A549 (cell line): ENCODE measurements around the gene ZMYM1. TPM values are rescaled to one million over a fixed set of nuclear protein-coding genes. Genes with fewer than 3 reads are reported as not detected.

Experiments
- ATAC-seq, 2 experiments: fragments of 200-7000 bp in 1 of 2; fragments of >200 bp in 1 of 2; cut with Nextera tagmentation in 1 of 2; cut with Tn5 transposase in 1 of 2; 3 replicates each; pipeline versions ENCODE4 v1.8.0 to v1.9.1; 2018 to 2020; ENCODE audit warnings: mild to moderate bottlenecking in 1 of 2, moderate library complexity in 1 of 2
- CTCF ChIA-PET: fragments of 300-600 bp; sonication (Branson Sonifier 250); formaldehyde crosslinking; extraction: SDS; loops from one replicate; lab custom pipeline; 2021; ENCODE audit warnings: antibody characterized with exemption, inconsistent platforms; lab: Yijun Ruan, JAX
- POLR2A ChIA-PET: fragments of 350-600 bp; formaldehyde crosslinking; extraction: SDS; loops from one replicate; lab custom pipeline; 2021; ENCODE audit warnings: antibody characterized with exemption, inconsistent platforms; lab: Yijun Ruan, JAX
- DNase-seq, 2 experiments: peaks; one replicate each; pipeline versions ENCODE4 v3.0.0 to v3.0.0-alpha.2; 2011 to 2016; ENCODE audit warnings: low read depth in 1 of 2, low spot score in 1 of 2
- FAIRE-seq: peaks from 2 replicates; lab custom pipeline; 2011; peaks lifted over from hg19 to GRCh38; lab: Jason Lieb, UNC
- H3K27ac ChIP-seq, 2 experiments: fragments of >200 bp; sonication (Bioruptor Twin); formaldehyde crosslinking; 3 replicates each; pipeline ENCODE4 v1.5.1; 2016 to 2017
- H3K4me1 ChIP-seq: fragments of >200 bp; sonication (Bioruptor Twin); formaldehyde crosslinking; 3 replicates; pipeline ENCODE4 v1.6.1; 2016
- H3K4me2 ChIP-seq: fragments of >200 bp; sonication (Bioruptor Twin); formaldehyde crosslinking; 3 replicates; pipeline ENCODE4 v1.6.1; 2016
- H3K4me3 ChIP-seq: fragments of >200 bp; sonication (Bioruptor Twin); formaldehyde crosslinking; 3 replicates; pipeline ENCODE4 v1.5.1; 2016
- H3K9me3 ChIP-seq: fragments of >200 bp; sonication (Bioruptor Twin); formaldehyde crosslinking; 3 replicates; pipeline ENCODE4 v1.6.1; 2016
- CBX8 ChIP-seq: fragments of 200-600 bp; sonication (generic); IDR thresholded peaks from 2 replicates; pipeline ENCODE4 v1.6.1; 2016
- CEBPB ChIP-seq, 2 experiments: fragments of >200 bp in 1 of 2; sonication (Bioruptor Twin) in 1 of 2; formaldehyde crosslinking in 1 of 2; IDR thresholded peaks; 2 replicates each; pipeline ENCODE4 v1.6.1; 2012 to 2016
- CHD4 ChIP-seq: fragments of 200-600 bp; sonication (generic); IDR thresholded peaks from 2 replicates; pipeline ENCODE4 v1.6.1; 2016; ENCODE audit warnings: antibody characterized with exemption, mild to moderate bottlenecking, borderline replicate concordance
- EHF ChIP-seq: fragments of 250-450 bp; sonication (Bioruptor Pico); IDR thresholded peaks from 2 replicates; pipeline ENCODE4 v1.5.0; 2020; ENCODE audit warnings: mild to moderate bottlenecking
- ESRRA ChIP-seq: fragments of 150-350 bp; IDR thresholded peaks from 2 replicates; pipeline ENCODE4 v1.6.1; 2014; ENCODE audit warnings: mild to moderate bottlenecking, low read length, borderline replicate concordance
- FOSL2 ChIP-seq, 2 experiments: fragments of 450-650 bp in 1 of 2; fragments of >200 bp in 1 of 2; sonication (Bioruptor Twin) in 1 of 2; formaldehyde crosslinking; IDR thresholded peaks; 2 replicates each; pipeline versions ENCODE4 v1.5.0 to v1.6.1; 2016 to 2020; ENCODE audit warnings: mild to moderate bottlenecking in 1 of 2, moderate library complexity in 1 of 2
- FOXS1 ChIP-seq: fragments of 250-450 bp; sonication (Bioruptor Pico); IDR thresholded peaks from 2 replicates; pipeline ENCODE4 v1.5.0; 2020; ENCODE audit warnings: mild to moderate bottlenecking, moderate library complexity
- GATA3 ChIP-seq: IDR thresholded peaks from 2 replicates; pipeline ENCODE4 v1.6.1; 2012; ENCODE audit warnings: borderline replicate concordance
- HDAC2 ChIP-seq: fragments of 200-600 bp; sonication (generic); IDR thresholded peaks from 2 replicates; pipeline ENCODE4 v1.6.1; 2016
- HOXA7 ChIP-seq: fragments of 250-450 bp; sonication (Bioruptor Pico); IDR thresholded peaks from 2 replicates; pipeline ENCODE4 v1.5.0; 2020; ENCODE audit warnings: mild to moderate bottlenecking, moderate library complexity
- MAZ ChIP-seq: fragments of 150-350 bp; IDR thresholded peaks from 2 replicates; pipeline ENCODE4 v1.6.1; 2014; ENCODE audit warnings: antibody characterized with exemption, low read depth, low read length, borderline replicate concordance
- NFE2L2 ChIP-seq: fragments of 150-350 bp; conservative IDR thresholded peaks from 2 replicates; pipeline ENCODE4 v1.6.1; 2014; ENCODE audit warnings: low read length
- NPAS2 ChIP-seq: fragments of 250-450 bp; sonication (Bioruptor Pico); IDR thresholded peaks from 2 replicates; pipeline ENCODE4 v1.8.0; 2022; ENCODE audit warnings: mild to moderate bottlenecking, moderate library complexity, borderline replicate concordance
- PHF8 ChIP-seq: fragments of 200-600 bp; sonication (generic); IDR thresholded peaks from 2 replicates; pipeline ENCODE4 v1.6.1; 2016; ENCODE audit warnings: low read depth, mild to moderate bottlenecking, antibody characterized with exemption, moderate library complexity, borderline replicate concordance
- POLR2A ChIP-seq: IDR thresholded peaks from 2 replicates; pipeline ENCODE4 v1.6.1; 2012; ENCODE audit warnings: mild to moderate bottlenecking, low read length
- RARB ChIP-seq: fragments of 250-450 bp; sonication (Bioruptor Pico); IDR thresholded peaks from 2 replicates; pipeline ENCODE4 v1.8.0; 2021; ENCODE audit warnings: mild to moderate bottlenecking, moderate library complexity
- RFX5 ChIP-seq: fragments of 450-650 bp; IDR thresholded peaks from 2 replicates; pipeline ENCODE4 v1.7.1; 2014; ENCODE audit warnings: antibody characterized with exemption, mild to moderate bottlenecking, moderate library complexity
- RNF2 ChIP-seq: fragments of 200-600 bp; sonication (generic); IDR thresholded peaks from 2 replicates; pipeline ENCODE4 v1.6.1; 2016; ENCODE audit warnings: low read depth, mild to moderate bottlenecking, antibody characterized with exemption, moderate library complexity, borderline replicate concordance
- SREBF2 ChIP-seq: fragments of 450-650 bp; IDR thresholded peaks from 2 replicates; pipeline ENCODE4 v1.6.1; 2014; ENCODE audit warnings: mild to moderate bottlenecking, moderate library complexity
- ZC3H11A ChIP-seq: fragments of 450-650 bp; IDR thresholded peaks from 2 replicates; pipeline ENCODE4 v1.6.1; 2014; ENCODE audit warnings: antibody characterized with exemption, mild to moderate bottlenecking
- ZFP36 ChIP-seq: fragments of 450-650 bp; IDR thresholded peaks from 2 replicates; pipeline ENCODE4 v1.6.1; 2014; ENCODE audit warnings: borderline replicate concordance; ENCODE audit not compliant: partially characterized antibody
- WGBS: methylation state at CpG from one replicate; pipeline ENCODE4 v1.1.6; 2017; ENCODE audit errors: missing lambda C conversion rate; 5-methylcytosine and 5-hydroxymethylcytosine counted together
- polyA plus RNA-seq, 4 experiments: library from polyadenylated mRNA; depleted of rRNA in 3 of 4; stranded (reverse); fragments of >200 nt; fragmentation: RNase III in 1 of 4; extraction: RNeasy Plus Mini Kit Qiagen cat#74134 plus additional on column Dnase treatment in 1 of 4; gene quantifications; 2 replicates in 3 of 4; 3 replicates in 1 of 4; pipeline ENCODE4 v1.2.3, GENCODE V29; 2011 to 2017
- TF ChIP-seq, protein P1 (sequence below): IDR thresholded peaks from 2 replicates; pipeline ENCODE4 v1.6.1; 2012
- TF ChIP-seq, protein P2 (sequence below): fragments of 200-600 bp; sonication (generic); IDR thresholded peaks from 2 replicates; pipeline ENCODE4 v1.6.1; 2016; ENCODE audit warnings: antibody characterized with exemption, mild to moderate bottlenecking, moderate library complexity
- TF ChIP-seq, protein P3 (sequence below): fragments of >200 bp; sonication (Bioruptor Twin); formaldehyde crosslinking; IDR thresholded peaks from 3 replicates; pipeline ENCODE4 v1.5.1; 2016
- TF ChIP-seq, protein P4 (sequence below): IDR thresholded peaks from 2 replicates; pipeline ENCODE4 v1.6.1; 2012; ENCODE audit warnings: low read depth, borderline replicate concordance
- TF ChIP-seq, protein P5 (sequence below): fragments of >200 bp; sonication (Bioruptor Twin); formaldehyde crosslinking; IDR thresholded peaks from 2 replicates; pipeline ENCODE4 v1.6.1; 2016

ZMYM1 gene
- polyA plus RNA-seq, 2 of the 4 experiments (the other 2 are of a cell fraction) = 6.5 to 14.4 TPM

DNA sequence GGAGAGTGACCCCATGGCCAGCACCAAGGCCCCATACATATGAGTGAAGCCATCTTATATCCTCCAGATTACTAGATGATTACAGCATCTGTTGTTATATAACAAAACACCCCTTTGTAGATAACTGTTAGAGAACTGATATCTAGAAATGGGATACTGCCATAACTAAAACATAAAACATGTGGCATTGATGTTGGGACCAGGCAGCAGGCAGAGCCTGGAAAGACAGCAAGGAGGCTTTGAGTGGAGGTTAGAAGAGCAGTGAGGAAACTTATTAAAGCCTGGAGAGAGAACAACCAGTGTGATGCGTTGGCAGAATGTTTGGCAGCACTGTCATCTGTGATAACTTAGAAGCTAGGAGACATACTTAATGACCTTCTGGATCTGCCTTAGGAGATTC, 42.0 kb upstream of the ZMYM1 start:
- ATAC-seq (no peak), DNase-seq (no peak), FAIRE-seq (no peak)
- ChIA-PET POLR2A (no interaction called here), CTCF (interaction anchor here (1.0 kb wide), 1 partner anchor 42 kb away, joined by 3 read pairs; the partner anchor contains the start of gene ZMYM1)
- Histone ChIP-seq H3K4me1 (no peaks in the 10 kb centered on the region), H3K9me3 (peaks cover 17% of the 10 kb centered on the region), H3K4me2 (no peak overlapping the region), H3K4me3 (no peak overlapping the region), H3K27ac (no peak overlapping the region)
- 29% methylated on average over 1 of the region's 1 CpG for WGBS
- no peak for TF ChIP-seq HDAC2
- TF ChIP-seq ZFP36 = no peak
- TF ChIP-seq CBX8 = no peak
- no peak for TF ChIP-seq RFX5
- TF ChIP-seq HOXA7 (CRISPR knock-in tag) = no peak
- no peak for TF ChIP-seq ESRRA
- no peak for TF ChIP-seq CHD4
- TF ChIP-seq RNF2 = no peak
- no peak for TF ChIP-seq GATA3
- no peak for TF ChIP-seq EHF (CRISPR knock-in tag)
- no peak for TF ChIP-seq NPAS2 (CRISPR knock-in tag)
- TF ChIP-seq FOXS1 (CRISPR knock-in tag) = no peak
- TF ChIP-seq FOSL2 (IDR thresholded peaks at IDR 0.05) = no peak
- TF ChIP-seq FOSL2 (CRISPR knock-in tag; IDR thresholded peaks at IDR 0.05) = no peak
- TF ChIP-seq, protein P1, sequence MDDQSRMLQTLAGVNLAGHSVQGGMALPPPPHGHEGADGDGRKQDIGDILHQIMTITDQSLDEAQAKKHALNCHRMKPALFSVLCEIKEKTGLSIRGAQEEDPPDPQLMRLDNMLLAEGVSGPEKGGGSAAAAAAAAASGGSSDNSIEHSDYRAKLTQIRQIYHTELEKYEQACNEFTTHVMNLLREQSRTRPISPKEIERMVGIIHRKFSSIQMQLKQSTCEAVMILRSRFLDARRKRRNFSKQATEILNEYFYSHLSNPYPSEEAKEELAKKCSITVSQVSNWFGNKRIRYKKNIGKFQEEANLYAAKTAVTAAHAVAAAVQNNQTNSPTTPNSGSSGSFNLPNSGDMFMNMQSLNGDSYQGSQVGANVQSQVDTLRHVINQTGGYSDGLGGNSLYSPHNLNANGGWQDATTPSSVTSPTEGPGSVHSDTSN = no peak
- TF ChIP-seq, protein P2, sequence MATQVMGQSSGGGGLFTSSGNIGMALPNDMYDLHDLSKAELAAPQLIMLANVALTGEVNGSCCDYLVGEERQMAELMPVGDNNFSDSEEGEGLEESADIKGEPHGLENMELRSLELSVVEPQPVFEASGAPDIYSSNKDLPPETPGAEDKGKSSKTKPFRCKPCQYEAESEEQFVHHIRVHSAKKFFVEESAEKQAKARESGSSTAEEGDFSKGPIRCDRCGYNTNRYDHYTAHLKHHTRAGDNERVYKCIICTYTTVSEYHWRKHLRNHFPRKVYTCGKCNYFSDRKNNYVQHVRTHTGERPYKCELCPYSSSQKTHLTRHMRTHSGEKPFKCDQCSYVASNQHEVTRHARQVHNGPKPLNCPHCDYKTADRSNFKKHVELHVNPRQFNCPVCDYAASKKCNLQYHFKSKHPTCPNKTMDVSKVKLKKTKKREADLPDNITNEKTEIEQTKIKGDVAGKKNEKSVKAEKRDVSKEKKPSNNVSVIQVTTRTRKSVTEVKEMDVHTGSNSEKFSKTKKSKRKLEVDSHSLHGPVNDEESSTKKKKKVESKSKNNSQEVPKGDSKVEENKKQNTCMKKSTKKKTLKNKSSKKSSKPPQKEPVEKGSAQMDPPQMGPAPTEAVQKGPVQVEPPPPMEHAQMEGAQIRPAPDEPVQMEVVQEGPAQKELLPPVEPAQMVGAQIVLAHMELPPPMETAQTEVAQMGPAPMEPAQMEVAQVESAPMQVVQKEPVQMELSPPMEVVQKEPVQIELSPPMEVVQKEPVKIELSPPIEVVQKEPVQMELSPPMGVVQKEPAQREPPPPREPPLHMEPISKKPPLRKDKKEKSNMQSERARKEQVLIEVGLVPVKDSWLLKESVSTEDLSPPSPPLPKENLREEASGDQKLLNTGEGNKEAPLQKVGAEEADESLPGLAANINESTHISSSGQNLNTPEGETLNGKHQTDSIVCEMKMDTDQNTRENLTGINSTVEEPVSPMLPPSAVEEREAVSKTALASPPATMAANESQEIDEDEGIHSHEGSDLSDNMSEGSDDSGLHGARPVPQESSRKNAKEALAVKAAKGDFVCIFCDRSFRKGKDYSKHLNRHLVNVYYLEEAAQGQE = no peak
- TF ChIP-seq, protein P3, sequence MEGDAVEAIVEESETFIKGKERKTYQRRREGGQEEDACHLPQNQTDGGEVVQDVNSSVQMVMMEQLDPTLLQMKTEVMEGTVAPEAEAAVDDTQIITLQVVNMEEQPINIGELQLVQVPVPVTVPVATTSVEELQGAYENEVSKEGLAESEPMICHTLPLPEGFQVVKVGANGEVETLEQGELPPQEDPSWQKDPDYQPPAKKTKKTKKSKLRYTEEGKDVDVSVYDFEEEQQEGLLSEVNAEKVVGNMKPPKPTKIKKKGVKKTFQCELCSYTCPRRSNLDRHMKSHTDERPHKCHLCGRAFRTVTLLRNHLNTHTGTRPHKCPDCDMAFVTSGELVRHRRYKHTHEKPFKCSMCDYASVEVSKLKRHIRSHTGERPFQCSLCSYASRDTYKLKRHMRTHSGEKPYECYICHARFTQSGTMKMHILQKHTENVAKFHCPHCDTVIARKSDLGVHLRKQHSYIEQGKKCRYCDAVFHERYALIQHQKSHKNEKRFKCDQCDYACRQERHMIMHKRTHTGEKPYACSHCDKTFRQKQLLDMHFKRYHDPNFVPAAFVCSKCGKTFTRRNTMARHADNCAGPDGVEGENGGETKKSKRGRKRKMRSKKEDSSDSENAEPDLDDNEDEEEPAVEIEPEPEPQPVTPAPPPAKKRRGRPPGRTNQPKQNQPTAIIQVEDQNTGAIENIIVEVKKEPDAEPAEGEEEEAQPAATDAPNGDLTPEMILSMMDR = no peak

DNA sequence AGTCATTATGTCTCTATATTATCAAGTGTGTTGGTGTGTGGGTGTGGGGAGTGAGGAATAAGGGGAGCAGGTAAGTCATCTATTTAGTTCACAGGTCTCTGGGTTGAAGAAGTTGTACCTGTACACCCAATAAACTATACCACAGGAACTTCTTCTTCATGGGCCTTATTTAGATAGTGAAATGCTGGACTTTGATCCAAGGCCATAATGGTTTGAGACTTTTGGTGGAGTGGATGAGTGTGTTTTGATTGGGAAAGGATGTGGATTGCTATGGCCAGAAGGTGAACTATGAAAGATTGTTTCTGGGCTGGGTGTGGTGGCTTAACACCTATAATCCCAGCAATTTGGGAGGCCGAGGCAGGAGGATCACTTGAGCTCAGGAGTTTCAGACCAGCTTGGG, 40.5 kb upstream of the ZMYM1 start:
- H3K4me1 ChIP-seq = no peaks in the 10 kb centered on the region
- TF ChIP-seq NFE2L2 (no peak), RNF2 (no peak), SREBF2 (no peak), RARB (CRISPR knock-in tag) (no peak), POLR2A (no peak), EHF (CRISPR knock-in tag) (no peak), ESRRA (no peak), MAZ (no peak), PHF8 (no peak), CEBPB (IDR thresholded peaks at IDR 0.05) (no peak), HDAC2 (no peak), ZC3H11A (no peak)
- TF ChIP-seq, protein P4, sequence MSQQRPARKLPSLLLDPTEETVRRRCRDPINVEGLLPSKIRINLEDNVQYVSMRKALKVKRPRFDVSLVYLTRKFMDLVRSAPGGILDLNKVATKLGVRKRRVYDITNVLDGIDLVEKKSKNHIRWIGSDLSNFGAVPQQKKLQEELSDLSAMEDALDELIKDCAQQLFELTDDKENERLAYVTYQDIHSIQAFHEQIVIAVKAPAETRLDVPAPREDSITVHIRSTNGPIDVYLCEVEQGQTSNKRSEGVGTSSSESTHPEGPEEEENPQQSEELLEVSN = no peak
- TF ChIP-seq, protein P3 = no peak
- TF ChIP-seq, protein P5, sequence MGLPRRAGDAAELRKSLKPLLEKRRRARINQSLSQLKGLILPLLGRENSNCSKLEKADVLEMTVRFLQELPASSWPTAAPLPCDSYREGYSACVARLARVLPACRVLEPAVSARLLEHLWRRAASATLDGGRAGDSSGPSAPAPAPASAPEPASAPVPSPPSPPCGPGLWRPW = no peak
- TF ChIP-seq, all 56 proteins: peak for 0
- Histone ChIP-seq H3K4me3 (no peak overlapping the region), H3K27ac (no peak overlapping the region), H3K9me3 (peaks cover 2% of the 10 kb centered on the region; the same call in 2 of the 3 replicates), H3K4me2 (no peak overlapping the region)
- CTCF ChIA-PET = no interaction called here
- POLR2A ChIA-PET = no interaction called here
- WGBS = 54% methylated on average over 1 of the region's 1 CpG
- FAIRE-seq (no peak), ATAC-seq (no peak), DNase-seq (no peak)
